Stimulated activated CD8-positive, alpha-beta memory T cell treated with anti-CD3 and anti-CD28 coated beads, Interleukin-15, amount 100 ng/mL, for 48 hours (primary cell): ENCODE results near the gene ZFP92.

Experiments
- DNase-seq, 2 donors: peaks; one replicate each; pipeline ENCODE4 v3.0.0-alpha.2; 2020; ENCODE audit warnings: low read depth in 2 of 2

The ZFP92 gene

DNA sequence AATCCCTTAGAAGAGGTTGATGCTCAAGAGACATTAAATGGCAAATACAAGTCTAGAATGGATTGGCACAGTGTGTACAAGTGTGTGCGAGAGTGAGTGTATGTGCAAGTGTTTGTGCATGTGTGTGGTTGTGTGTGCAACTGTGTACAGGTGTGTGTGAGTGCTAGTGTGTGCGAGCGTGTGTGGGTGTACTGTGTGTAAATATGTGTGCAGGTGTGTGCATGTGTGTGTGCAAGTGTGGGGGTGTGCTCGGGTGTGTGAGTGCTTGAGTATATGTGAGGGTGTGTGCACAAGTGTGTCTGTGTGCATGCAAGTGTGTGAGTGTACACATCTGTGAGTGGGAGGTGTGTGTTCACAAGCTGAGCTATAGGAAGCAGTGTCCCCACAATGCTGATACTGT is 28.7 kb downstream of the ZFP92 start:
- DNase-seq = no peak

DNA sequence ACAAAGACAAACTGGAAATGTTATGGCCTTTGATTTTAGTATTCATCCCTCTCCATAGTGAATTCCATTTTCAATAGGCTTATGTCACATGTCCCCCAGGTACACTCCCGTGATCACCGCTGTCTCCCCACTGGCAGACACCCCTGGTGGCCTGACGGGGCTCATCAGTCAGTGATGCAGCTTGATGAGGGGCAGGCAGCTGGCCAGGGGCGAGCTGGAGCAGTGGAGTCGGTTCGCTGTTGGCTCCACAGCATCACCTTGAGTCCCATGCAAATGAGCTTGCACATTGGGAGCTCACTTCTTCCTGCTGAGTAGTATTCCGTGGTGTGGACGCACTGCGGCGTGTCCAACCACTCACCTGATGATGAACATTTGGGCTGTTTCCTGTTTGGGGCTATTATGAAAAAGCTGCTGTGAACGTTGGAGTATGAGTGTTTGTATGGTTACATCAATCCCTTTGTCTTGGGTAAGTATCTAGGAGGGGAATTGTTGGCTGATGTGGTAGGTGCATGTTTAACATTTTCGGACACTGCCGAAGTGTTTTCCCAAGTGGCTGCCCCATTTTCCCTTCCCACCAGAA is 29.4 kb downstream of the ZFP92 start:
- DNase-seq = no peak

DNA sequence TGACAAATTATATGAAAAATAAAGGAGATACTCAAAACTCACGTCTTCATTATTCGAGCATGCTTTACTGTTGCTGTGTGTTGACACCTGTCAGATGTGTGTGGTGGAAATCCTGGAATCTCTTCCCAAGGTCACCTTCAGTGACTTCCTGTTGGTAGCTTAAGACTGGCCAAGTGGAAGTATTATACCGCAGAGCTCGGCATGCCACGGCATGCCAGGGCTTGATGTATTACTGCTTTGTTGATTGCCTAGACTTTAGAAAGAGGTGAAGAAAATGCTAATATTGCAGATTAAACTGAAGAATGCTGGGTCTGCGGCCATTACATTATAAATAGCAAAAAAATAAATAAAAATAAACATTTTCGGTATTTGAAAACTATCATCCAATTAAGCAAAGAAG is 30.0 kb downstream of the ZFP92 start:
- no peak for DNase-seq

DNA sequence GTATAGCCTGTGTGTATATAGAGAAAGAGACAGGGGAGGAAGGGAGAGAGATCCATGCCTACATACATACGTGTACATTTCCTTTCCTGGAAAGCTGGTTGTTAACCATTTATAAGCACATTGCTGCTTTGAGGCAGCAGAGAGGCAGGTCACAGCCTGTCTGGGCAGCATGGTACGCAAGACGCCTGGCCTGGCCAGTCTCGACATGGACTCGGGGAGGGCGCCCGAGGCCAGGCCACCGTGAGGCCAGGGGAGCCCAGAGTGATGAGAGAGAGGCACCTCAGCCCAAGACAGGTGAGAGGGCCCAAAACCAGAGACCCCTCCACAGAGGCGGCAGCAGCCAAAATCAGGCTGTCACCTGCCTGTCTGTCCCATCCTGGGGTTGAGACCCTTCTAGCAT is 30.7 kb downstream of the ZFP92 start:
- DNase-seq = no peak

DNA sequence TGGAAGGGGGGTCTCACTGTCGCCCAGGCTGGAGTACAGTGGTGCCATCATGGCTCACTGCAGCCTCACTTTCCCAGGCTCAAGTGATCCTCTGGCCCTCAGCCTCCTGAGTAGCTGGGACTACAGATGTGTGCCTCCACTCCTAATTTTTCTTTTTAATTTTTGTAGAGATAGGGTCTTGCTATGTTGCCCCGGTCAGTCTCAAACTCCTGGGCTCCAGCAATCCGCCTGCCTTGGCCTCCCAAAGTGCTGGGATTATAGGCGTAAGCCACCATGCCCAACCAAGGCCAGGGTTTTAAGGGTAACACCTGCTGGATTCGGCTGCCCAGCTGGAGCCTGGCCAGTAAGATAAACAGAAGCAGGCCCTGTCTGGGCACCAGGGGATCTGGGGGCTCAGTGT is 31.2 kb downstream of the ZFP92 start:
- no peak for DNase-seq

DNA sequence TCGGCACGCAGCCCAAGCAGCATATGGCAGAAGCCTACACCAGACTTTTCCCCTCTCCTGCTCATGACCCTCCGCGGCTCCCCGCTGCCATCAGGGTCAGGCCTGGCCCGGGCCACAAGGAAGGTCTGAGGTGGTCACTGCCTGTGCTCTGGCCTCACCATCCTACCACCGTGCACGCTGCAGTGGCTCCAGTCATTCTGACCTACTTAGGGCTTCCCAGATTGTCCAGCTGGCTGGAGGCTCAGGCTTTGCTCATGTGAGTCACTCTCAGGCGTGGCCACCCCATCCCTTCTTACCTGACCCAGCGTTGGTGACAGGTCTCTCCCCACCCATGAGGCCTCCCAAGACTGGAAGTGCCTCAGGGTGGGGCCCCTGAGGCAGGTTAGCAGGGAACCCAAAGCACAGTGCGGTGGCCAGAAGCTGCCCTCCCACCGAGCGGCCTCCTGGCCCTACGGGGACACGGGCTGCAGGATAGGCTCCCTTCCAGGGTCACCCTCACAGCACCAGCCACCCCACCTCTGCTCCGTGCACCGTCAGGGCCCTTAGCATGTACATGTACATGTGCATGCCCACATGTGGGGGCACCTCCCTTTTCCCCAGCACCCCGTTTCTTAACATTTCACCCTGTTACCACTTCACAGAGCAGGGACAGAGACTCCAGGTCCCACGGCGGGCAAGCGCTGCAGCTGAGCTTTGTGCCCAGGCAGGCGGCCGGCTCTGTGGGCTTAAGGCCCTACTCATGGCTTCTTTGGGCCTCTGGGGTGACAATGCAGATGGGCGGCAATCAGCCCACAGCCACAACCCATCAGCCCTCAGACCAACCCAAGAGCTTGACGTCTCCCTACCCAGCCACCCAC is 32.4 kb downstream of the ZFP92 start:
- DNase-seq = no peak

DNA sequence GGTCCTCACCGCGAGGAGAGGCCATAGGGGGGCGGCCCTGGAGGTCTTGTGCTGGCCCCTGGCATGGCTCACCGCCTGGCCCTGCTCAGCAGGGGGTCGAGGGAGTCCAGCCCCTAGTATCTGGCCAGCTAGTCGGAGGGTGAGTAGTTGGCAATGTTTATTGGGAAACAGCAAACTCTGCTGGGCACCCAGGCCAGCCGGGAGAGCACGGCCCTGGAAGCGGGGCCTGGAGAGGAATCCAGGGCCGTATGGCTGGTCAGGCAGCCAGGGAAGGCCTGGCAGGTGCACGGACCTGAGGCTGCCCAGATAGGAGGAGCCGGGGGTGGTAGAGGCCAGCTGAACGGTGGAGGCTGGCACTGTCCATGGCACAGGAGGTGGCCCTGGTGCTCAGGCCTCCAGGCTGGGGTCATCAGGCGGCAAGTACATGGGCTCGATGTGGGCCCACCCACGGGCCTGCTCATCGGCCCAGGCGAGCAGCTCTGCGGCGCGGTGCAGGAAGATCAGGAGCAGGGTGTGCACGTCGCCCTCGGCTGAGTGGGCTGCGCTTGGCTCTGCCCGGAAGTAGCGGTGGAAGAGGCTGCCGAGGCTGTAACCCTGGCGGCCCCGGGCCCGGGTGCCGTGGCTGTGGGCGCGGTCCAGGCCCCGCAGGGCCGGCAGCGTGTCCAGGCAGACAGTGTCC is 33.2 kb downstream of the ZFP92 start:
- DNase-seq = no peak

DNA sequence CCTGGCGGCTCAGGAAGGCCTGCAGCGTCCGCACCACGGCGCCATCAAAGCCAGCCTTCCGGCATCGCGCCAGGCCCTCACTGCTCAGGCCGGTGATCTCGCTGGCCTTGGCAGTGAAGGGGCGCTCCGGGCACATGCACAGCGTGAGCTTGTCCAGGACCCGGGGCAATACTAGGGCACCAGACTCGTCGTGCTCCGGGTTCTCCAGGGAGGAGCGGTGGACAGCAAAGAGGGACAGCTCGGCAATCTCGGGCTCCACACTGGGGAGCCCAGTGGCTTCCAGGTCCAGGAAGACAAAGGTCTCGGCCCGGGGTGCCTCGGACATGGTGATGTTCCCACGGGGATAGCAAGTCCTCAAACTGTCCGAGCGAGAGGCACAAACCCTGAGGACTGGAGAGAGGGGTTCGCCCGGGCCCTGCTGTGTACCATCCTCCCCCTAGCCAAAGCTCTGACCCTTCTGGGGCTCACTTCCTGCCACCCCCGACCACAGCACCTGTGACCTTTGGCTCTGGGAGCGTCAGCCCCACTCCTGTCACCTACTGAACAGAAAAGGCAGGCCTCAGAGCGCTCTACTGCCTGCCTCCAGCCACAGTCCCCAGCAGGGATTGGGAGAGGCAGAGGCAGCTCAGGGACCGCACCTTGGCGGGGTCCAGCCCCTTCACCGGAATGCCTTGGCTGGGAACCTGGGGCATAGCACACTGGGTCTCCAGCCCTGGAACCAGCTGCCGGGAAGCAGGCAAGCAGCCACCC is 34.0 kb downstream of the ZFP92 start:
- DNase-seq = no peak

DNA sequence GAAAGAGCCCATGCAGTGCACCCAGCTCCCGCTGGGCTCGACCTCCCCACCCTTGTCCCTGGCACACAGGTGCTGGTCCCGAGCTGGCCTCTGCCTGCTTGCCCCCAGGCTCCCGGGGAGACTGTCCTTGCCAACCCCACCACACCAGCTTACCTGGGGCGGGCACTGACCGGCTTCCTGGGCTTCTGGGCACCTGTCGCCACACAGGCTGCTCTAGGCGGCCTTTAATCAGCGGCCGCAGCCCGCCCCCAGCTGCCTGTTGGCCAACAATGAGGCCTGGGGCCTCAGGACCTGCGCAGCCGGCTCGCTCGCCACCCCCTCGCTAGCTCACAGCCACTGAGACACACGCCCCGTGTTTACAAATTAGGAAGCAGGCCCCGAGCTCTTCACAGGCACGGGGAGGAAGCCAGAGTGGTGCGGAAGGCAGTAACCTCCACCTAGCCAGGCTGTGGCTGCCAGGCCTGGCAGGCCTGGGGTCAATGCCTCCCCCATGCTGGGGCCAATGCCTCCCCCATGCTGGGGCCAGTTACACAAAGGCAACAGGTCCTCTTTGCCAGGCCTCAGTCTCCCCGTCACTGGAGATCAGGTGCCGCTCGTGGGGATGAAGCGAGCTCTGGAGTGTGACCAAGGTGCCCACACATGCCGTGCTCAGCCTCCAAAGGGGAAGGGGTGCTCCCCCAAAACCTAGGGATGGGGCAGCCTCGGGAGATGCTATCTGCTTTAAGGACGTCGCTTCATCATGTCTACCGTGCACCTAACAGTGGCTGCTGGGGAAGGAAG is 34.8 kb downstream of the ZFP92 start, which contains the start of gene TREX2:
Gene TREX2 (minus strand): TSS at position 201 of the 780 bp plus-strand sequence. CDS start 626 bp downstream, outside the sequence.
- no peak for DNase-seq

DNA sequence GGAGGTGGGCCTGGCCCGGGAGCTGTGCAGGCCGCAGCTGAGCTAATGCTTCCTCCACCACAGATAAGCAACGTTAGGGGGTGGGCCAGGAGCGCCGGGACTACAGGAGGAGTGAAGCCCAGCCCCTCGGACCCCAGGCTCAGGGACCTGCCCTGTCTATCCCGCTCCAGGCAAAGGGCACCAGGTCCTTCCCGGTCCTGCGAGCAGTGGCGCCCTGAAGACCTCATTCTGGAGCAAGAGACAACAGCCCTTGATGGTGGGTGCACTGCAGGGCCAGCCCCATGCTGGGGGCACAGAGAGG is 35.3 kb downstream of the ZFP92 start:
- no peak for DNase-seq

DNA sequence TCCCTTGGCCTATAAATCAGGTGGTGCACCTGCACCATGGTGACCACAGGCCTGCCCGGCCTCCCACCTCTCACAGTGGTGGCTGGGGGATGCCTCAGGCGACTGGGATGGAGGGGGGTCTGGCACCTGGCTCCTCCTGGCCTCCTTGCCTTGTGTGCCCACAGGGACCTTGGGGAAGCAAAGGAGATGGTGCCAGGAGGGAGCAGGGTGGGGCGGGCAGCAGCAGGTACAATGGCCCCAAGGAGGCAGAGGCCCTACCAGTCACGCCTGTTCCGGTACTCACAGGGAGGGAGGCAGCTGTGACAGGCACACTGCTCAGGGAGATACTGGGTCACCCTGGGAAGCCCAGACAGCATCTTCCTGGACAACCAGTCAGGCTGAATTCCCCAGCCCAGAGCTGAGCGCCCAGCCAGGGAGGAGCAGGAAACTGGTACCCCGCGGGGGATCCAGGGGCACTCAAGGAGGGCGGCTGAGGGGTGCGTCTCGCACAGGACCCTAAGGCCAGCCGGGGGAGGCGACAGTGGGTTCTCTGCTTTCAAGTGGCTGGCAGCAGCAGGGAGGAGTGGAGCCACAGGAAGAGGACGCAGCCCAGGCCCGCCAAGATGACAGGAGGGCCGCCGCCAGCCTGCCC is 35.8 kb downstream of the ZFP92 start:
- no peak for DNase-seq

DNA sequence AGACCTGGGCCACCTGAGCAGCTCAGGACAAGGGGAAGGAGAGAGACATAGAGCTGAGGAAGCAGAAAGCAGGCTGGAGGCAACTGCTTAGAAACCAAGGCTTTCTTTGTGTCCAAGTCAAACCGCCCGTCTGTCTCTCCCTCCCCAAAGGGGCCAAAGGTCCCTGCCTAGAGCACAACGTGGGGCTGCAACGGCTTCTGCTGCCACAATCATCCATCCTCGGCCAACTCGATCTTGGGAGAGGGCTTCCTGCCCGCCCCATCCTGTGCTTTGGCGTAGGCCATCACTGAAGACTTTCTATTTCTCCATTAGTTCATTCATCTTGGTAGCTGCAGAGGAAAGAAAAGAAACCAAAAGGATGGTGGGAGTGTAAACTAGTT is 36.3 kb downstream of the ZFP92 start:
- DNase-seq = no peak

DNA sequence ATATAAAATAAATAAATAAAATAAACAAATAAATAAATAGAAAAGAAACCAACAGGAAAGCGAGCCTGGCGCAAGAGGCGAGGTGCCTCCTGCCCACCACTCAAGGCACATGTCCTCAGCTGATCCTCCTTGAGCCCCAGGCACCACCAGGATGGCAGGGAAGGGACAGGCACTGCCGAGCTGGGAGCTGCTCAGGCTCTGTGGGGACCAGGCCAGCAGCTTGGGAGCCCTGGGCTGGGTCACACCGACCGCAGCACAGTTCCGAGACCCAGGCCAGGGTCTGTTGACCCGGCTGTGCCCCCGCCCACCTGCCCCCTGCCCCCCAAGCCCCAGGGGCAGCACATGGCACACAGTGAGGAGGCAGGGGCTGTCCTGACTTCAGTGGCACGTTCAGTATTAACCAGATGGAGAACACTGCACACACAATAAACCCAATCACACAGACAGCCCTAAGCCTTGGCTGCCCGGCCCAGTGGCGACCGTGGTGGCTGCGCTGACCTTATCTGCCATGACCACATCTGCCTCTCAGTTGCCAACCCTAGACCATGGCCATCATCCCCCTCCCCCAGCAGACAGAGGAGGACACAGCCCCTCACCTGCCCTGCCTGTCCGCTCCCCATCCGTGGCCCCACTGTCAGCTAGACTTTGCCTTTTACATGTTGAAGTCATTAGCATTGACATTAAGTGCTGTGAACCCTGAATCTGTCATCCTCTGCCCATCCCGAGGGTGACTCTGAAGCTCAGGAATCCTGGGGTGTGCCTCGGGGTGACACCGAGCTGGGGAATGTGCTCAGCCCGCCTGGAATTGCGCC is 37.5 kb downstream of the ZFP92 start:
- DNase-seq = no peak

DNA sequence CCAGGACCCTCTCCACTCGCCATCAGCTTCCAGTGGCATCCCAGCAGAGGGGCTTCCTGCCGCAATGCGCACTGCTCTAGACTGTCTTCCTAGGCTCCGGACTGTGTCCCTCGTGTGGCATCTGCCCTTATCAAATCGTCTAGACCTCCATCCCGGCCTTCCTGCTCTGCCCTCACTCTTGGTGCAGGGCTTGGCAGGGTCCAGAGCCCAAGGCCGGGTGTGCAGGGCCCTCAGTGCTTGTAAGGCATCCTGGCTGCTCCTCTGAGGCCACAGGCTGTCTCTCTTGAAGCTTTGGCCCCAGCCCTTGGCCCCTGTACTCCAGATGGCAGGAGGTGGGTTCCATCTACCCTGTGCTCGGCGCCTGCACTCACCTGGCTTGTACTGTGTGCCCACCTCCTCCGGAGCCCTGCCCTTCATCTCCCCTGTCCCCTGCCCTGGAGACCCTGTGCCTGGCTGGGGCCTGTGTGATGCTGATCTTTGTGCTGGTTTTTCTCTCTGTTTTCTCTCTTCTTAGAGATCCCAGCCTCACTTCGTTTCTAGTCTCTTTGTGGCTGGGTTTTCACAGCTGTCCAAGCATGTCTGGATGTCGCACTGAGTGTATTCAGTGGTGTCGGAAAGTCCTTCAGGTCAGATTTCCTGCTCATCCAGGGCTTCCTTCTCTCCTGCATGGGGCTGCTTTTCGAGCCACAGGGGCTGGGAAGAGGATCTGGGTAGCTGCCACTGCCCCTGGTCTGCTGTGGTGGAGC is 38.3 kb downstream of the ZFP92 start:
- no peak for DNase-seq

DNA sequence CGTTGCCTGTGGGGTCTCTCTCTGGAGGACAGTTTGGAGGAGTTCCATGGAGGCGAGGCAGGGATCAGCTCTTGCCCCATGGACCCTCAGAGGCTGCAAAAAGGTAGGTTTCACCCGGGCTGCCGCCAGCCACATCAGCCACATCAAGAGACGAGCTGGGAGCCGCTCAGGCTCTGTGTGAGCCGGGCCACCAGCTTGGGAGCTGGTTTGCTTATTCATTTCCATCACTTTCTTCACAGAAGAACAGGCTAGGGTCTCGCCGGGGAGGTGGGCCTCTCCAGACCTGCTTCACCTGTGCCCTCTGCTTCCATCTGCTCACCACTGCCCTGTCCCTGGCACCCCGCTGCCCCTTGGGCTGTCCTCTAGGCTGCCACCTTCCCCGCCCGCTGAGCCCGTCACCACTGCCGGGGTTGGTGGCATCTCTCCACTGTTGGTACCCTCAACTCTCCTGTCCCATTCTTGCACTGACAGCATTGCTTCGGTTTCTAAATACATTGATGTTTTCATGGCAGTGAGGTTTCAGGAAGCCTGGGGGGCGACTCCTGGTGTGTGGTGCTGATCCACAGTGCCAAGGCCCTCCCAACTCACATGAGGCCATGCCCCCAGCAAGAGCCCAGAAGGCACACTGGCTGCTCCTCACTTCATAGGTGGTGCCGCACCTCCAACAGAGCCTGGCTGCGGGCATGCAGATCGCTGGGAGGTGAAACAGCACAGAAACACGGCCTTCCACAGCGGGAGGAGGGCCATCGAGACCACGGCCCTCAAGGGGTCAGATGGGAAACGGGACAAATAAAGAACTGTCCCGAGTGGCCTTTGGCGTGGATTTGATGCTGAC is 39.1 kb downstream of the ZFP92 start:
- no peak for DNase-seq

DNA sequence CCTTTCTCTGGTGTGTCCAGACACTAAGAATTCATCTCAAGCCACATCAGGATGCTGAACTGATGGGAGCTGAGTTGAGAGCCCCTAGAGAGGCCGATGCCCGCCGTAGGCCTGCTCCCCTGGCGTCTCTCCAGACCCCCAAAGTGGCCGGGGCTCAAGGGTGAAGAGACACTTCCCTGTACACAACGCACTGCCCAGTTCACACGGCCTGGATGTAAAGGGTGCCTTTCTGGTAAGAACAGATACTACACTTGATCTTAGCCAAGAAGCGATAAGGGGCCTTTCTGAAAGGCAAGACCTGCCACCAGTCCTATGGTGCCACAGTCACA is 39.6 kb downstream of the ZFP92 start:
- DNase-seq = no peak

DNA sequence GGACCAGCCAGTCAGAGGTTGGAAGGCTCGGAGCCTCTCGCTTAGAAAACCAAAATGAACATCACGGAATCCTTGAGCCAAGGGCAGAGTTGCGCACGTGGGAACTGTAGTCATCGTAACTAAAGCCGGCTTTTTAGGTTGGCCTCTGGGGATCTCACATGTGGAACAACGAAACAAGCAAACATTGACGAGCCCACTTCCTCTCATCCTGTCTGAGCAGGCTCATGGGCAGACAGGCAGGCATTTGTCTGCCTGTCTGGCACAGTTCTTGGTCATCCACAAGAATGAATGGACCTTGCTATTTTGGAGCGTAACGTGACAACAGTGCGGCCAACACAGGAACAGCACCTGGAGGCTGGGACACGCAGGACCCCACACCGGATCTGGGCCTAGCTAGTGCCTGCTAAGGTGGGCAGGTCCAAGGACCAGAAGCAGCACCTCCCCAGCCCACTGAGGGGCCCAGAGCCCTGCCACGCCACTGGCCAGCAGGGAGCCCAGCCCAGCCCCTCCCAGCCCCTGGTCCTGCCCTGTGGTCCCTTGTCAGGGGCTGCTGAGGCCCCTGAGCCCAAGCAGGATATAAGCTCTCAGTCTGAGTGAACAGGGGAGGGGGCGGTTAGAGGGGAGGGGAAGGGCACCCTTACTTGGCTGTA is 43.8 kb downstream of the ZFP92 start:
- no peak for DNase-seq

DNA sequence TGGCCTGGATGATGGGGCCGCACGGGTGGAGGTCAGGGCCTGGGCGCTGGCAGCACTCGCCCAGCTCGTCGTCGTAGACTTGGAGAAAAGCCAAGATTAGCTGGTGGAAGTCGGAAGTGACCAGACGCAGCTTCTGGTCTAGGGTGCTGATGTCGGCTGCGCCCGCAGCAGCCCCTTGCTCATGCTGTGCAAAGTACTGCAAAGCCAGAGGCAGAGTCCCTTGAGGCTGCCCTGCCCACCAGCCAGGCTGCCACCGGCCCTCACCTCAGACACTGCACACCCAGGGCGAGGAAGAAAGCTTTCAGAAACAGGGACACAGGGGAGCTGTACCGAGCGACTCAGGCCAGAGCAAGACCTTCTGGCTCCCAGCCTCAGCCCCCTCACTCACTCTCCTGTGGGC is 44.3 kb downstream of the ZFP92 start:
- no peak for DNase-seq
